Ishikawa (cell line): ENCODE data around the gene SENP1.

Source experiments
- CEBPB ChIP-seq: IDR thresholded peaks from 2 replicates; pipeline ENCODE4 v1.6.1; 2012
- CREB1 ChIP-seq: IDR thresholded peaks from 2 replicates; pipeline ENCODE4 v1.6.1; 2012; ENCODE audit warnings: low read depth
- EGR1 ChIP-seq: IDR thresholded peaks from 2 replicates; pipeline ENCODE4 v1.6.1; 2012
- EP300 ChIP-seq: IDR thresholded peaks from 2 replicates; pipeline ENCODE4 v1.6.1; 2012; ENCODE audit warnings: borderline replicate concordance
- TEAD4 ChIP-seq: IDR thresholded peaks from 2 replicates; pipeline ENCODE4 v1.6.1; 2012
- YY1 ChIP-seq: IDR thresholded peaks from 2 replicates; pipeline ENCODE4 v1.6.1; 2012; ENCODE audit warnings: low read depth
- ZBTB7A ChIP-seq: IDR thresholded peaks from 2 replicates; pipeline ENCODE4 v1.6.1; 2012; ENCODE audit warnings: low read depth
- TF ChIP-seq, protein P1 (sequence below): IDR thresholded peaks from 2 replicates; pipeline ENCODE4 v1.6.1; 2012; ENCODE audit warnings: low read depth, mild to moderate bottlenecking
- TF ChIP-seq, protein P2 (sequence below): IDR thresholded peaks from 2 replicates; pipeline ENCODE4 v1.6.1; 2012

DNA sequence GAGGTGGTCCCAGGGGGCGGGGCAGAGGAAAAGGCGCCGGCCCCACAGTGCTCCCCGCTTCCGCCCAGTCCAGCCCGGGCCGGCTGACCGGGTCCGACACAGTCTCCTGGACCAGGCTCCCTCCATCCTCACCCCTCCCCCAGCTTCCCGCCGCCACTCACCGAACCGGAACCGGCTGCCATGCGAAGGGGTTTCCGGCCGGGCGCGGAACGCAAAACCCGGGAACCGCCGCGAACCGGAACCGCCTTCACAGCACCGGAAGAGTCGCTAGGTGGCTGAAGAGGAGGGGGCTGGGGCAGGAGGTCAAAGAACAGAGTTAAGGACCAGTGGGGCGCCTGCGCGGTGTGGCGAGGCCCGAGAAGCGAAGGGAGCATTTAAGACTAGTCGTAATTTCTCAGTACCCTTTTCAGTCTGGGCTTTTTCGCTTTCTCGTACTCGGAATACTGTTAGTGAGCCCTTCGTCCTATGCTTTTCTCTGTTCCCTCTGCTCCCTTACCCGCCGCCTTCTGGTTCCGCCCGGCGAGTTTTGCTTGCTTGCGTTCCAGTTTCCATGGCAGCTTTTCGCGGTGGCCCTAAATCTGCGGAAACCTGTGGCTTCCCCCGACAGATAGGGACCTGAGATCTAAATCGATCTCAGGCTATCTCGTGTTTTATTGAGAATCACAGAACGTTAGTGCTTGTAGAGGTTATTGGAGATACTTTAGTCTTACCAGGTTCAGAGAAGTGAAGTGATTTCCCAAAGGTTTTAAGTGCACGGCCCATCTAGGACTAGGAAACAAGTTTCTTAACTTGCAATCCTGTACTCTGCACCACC is at the start of gene SENP1:
- TF ChIP-seq EP300 (no peak), EGR1 (no peak; the same call in 1 of the 2 replicates), ZBTB7A (peak; percentile 63), YY1 (peak; percentile 80), CREB1 (no peak), TEAD4 (peak; percentile 20), CEBPB (peak; percentile 37; the same call in 1 of the 2 replicates)
- TF ChIP-seq, protein P1, sequence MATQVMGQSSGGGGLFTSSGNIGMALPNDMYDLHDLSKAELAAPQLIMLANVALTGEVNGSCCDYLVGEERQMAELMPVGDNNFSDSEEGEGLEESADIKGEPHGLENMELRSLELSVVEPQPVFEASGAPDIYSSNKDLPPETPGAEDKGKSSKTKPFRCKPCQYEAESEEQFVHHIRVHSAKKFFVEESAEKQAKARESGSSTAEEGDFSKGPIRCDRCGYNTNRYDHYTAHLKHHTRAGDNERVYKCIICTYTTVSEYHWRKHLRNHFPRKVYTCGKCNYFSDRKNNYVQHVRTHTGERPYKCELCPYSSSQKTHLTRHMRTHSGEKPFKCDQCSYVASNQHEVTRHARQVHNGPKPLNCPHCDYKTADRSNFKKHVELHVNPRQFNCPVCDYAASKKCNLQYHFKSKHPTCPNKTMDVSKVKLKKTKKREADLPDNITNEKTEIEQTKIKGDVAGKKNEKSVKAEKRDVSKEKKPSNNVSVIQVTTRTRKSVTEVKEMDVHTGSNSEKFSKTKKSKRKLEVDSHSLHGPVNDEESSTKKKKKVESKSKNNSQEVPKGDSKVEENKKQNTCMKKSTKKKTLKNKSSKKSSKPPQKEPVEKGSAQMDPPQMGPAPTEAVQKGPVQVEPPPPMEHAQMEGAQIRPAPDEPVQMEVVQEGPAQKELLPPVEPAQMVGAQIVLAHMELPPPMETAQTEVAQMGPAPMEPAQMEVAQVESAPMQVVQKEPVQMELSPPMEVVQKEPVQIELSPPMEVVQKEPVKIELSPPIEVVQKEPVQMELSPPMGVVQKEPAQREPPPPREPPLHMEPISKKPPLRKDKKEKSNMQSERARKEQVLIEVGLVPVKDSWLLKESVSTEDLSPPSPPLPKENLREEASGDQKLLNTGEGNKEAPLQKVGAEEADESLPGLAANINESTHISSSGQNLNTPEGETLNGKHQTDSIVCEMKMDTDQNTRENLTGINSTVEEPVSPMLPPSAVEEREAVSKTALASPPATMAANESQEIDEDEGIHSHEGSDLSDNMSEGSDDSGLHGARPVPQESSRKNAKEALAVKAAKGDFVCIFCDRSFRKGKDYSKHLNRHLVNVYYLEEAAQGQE: no peak
- TF ChIP-seq, protein P2, sequence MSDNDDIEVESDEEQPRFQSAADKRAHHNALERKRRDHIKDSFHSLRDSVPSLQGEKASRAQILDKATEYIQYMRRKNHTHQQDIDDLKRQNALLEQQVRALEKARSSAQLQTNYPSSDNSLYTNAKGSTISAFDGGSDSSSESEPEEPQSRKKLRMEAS: peak; percentile 80
